ENCODE data around the gene SH3TC1.

GRCh38 chr4:8242782-8243560, 43.9 kb downstream of the SH3TC1 start:
- TF ChIP-seq CTCF (IDR thresholded peaks at IDR 0.05) (no peak), POLR2A (IDR thresholded peaks at IDR 0.05) (no peak)
